ENCODE data around the gene NELL1.

The NELL1 gene

DNA sequence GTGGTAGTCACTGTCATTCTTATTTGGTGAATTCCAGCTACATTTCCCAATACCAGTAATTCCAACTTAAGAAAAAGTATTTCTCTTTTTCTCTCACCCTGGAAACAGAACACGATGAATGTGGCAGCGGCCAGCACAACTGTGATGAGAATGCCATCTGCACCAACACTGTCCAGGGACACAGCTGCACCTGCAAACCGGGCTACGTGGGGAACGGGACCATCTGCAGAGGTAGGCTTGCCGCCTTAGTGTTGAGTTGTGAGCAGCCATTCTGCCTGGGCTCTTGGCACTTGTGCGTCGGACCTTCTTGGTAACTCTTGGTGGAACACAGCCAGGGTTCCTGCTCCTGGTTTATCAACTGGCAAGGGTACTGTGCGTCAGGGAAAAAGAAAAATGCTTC lies 559.8 kb downstream of the NELL1 start:
- H3K4ac ChIP-seq (ENCODE audit: low read depth, low read length) = no peak overlapping the region
- no peak overlapping the region for H2BK12ac ChIP-seq (ENCODE audit: low read length)
- H3K4me1 ChIP-seq (ENCODE audit: control insufficient read depth in 1 of 2, insufficient read depth in 2 of 2, low read length in 2 of 2) = no peaks in the 10 kb centered on the region
- no CpG with 5 or more reads among the region's 9 CpGs for WGBS (ENCODE audit: extremely low coverage, insufficient coverage, insufficient read length)
- no peak overlapping the region for H3K4me2 ChIP-seq (ENCODE audit: low read length)
- no peaks in the 10 kb centered on the region for H3K27me3 ChIP-seq (ENCODE audit: insufficient read depth, low read length)
- no peak overlapping the region for H3K9ac ChIP-seq (ENCODE audit: low read length)
- H2AK5ac ChIP-seq (ENCODE audit: low read length) = no peak overlapping the region
- H3K36me3 ChIP-seq (ENCODE audit: control insufficient read depth in 1 of 2, insufficient read depth in 2 of 2, low read length in 2 of 2) = no peaks in the 10 kb centered on the region
- no peak overlapping the region for H2BK120ac ChIP-seq (ENCODE audit: insufficient read depth, low read length, poor library complexity)
- H4K12ac ChIP-seq (ENCODE audit: low read depth, low read length) = no peak overlapping the region
- H2AFZ ChIP-seq (ENCODE audit: insufficient read depth, low read length, poor library complexity) = no peak overlapping the region
- peak in 1 of 2 donors; percentile 57 for DNase-seq
- no peak overlapping the region for H4K91ac ChIP-seq (ENCODE audit: low read depth, low read length)
- H3K14ac ChIP-seq (ENCODE audit: low read length) = no peak overlapping the region
- no peak overlapping the region for H3K4me3 ChIP-seq (ENCODE audit: low read depth, low read length)
- H2BK5ac ChIP-seq (ENCODE audit: low read depth, low read length, poor library complexity) = no peak overlapping the region
- no peak overlapping the region for H3K23ac ChIP-seq (ENCODE audit: low read length)
- no peak overlapping the region for H3K18ac ChIP-seq (ENCODE audit: low read length)
- no peaks in the 10 kb centered on the region for H3K79me2 ChIP-seq (ENCODE audit: control insufficient read depth, insufficient read depth, low read length, poor library complexity)
- no peak overlapping the region for H4K8ac ChIP-seq (ENCODE audit: low read depth, low read length)
- no peaks in the 10 kb centered on the region for H3K79me1 ChIP-seq (ENCODE audit: low read length)
- H3K9me3 ChIP-seq (ENCODE audit: insufficient read depth, low read depth, low read length) = peaks cover 2% of the 10 kb centered on the region
- no peak overlapping the region for H3K27ac ChIP-seq (ENCODE audit: low read depth, low read length)

DNA sequence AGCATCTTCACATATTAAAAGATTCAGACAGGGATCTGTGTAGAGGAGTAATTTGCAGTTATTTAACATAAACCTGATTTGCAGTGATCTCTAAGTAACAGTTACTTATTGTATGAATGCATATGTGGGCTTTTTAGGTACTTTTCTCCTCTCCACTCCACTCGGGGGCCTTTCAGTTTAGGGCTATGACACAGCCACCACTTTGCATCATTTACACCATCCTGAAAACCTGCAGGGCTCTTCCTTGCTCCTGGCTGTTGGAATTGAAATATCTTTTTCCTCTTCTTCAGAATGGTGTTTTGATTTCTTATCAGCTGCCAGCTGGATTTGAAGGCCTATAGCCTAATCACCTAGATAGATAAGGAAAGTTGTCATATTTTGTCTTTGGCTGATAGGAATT lies 580.8 kb downstream of the NELL1 start:
- no peak overlapping the region for H3K4me3 ChIP-seq (ENCODE audit: low read depth, low read length)
- H2AFZ ChIP-seq (ENCODE audit: insufficient read depth, low read length, poor library complexity) = no peak overlapping the region
- no peaks in the 10 kb centered on the region for H3K9me3 ChIP-seq (ENCODE audit: insufficient read depth, low read depth, low read length)
- H4K8ac ChIP-seq (ENCODE audit: low read depth, low read length) = no peak overlapping the region
- no peak overlapping the region for H2BK5ac ChIP-seq (ENCODE audit: low read depth, low read length, poor library complexity)
- H3K14ac ChIP-seq (ENCODE audit: low read length) = no peak overlapping the region
- no peaks in the 10 kb centered on the region for H3K4me1 ChIP-seq (ENCODE audit: control insufficient read depth in 1 of 2, insufficient read depth in 2 of 2, low read length in 2 of 2)
- no peaks in the 10 kb centered on the region for H3K79me2 ChIP-seq (ENCODE audit: control insufficient read depth, insufficient read depth, low read length, poor library complexity)
- H4K91ac ChIP-seq (ENCODE audit: low read depth, low read length) = no peak overlapping the region
- peak; percentile 22 to 67 for DNase-seq
- no peak overlapping the region for H2BK12ac ChIP-seq (ENCODE audit: low read length)
- no peak overlapping the region for H3K9ac ChIP-seq (ENCODE audit: low read length)
- H3K4ac ChIP-seq (ENCODE audit: low read depth, low read length) = no peak overlapping the region
- no peak overlapping the region for H3K18ac ChIP-seq (ENCODE audit: low read length)
- no peaks in the 10 kb centered on the region for H3K36me3 ChIP-seq (ENCODE audit: control insufficient read depth in 1 of 2, insufficient read depth in 2 of 2, low read length in 2 of 2)
- H3K23ac ChIP-seq (ENCODE audit: low read length) = no peak overlapping the region
- no peak overlapping the region for H2BK120ac ChIP-seq (ENCODE audit: insufficient read depth, low read length, poor library complexity)
- no peak overlapping the region for H2AK5ac ChIP-seq (ENCODE audit: low read length)
- H3K27me3 ChIP-seq (ENCODE audit: insufficient read depth, low read length) = no peaks in the 10 kb centered on the region
- H3K79me1 ChIP-seq (ENCODE audit: low read length) = no peaks in the 10 kb centered on the region
- H4K12ac ChIP-seq (ENCODE audit: low read depth, low read length) = no peak overlapping the region
- no CpG with 5 or more reads among the region's 1 CpG for WGBS (ENCODE audit: extremely low coverage, insufficient coverage, insufficient read length)
- no peak overlapping the region for H3K4me2 ChIP-seq (ENCODE audit: low read length)
- no peak overlapping the region for H3K27ac ChIP-seq (ENCODE audit: low read depth, low read length)

DNA sequence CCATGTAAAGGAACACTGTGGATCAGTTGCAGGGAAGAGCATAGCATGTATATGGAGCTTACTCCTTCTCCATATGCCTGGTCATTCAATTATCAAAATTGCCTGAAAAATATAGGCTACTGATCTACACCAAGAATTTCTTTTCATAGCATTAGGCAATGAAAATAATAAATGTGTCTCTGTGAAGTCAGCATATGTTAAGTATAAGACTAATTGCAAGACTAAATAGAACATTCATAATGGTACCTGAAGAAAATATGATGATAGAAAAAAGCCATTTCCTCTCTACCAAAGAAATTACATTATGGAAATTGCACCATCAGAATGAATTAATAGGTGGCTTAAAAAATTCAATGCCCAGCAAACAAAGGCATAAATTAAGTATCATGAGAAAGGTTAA lies 584.7 kb downstream of the NELL1 start:
- Histone ChIP-seq H3K79me1 (ENCODE audit: low read length) (no peaks in the 10 kb centered on the region), H2AFZ (ENCODE audit: insufficient read depth, low read length, poor library complexity) (no peak overlapping the region), H3K27ac (ENCODE audit: low read depth, low read length) (no peak overlapping the region), H3K18ac (ENCODE audit: low read length) (no peak overlapping the region), H3K4me1 (ENCODE audit: control insufficient read depth in 1 of 2, insufficient read depth in 2 of 2, low read length in 2 of 2) (no peaks in the 10 kb centered on the region), H2BK5ac (ENCODE audit: low read depth, low read length, poor library complexity) (no peak overlapping the region), H4K12ac (ENCODE audit: low read depth, low read length) (no peak overlapping the region), H2AK5ac (ENCODE audit: low read length) (no peak overlapping the region), H3K9me3 (ENCODE audit: insufficient read depth, low read depth, low read length) (no peaks in the 10 kb centered on the region), H3K4ac (ENCODE audit: low read depth, low read length) (no peak overlapping the region), H2BK120ac (ENCODE audit: insufficient read depth, low read length, poor library complexity) (no peak overlapping the region), H2BK12ac (ENCODE audit: low read length) (no peak overlapping the region), H3K23ac (ENCODE audit: low read length) (no peak overlapping the region), H3K79me2 (ENCODE audit: control insufficient read depth, insufficient read depth, low read length, poor library complexity) (no peaks in the 10 kb centered on the region), H3K9ac (ENCODE audit: low read length) (no peak overlapping the region), H4K8ac (ENCODE audit: low read depth, low read length) (no peak overlapping the region), H3K14ac (ENCODE audit: low read length) (no peak overlapping the region), H3K36me3 (ENCODE audit: control insufficient read depth in 1 of 2, insufficient read depth in 2 of 2, low read length in 2 of 2) (no peaks in the 10 kb centered on the region), H3K27me3 (ENCODE audit: insufficient read depth, low read length) (no peaks in the 10 kb centered on the region), H3K4me2 (ENCODE audit: low read length) (no peak overlapping the region), H4K91ac (ENCODE audit: low read depth, low read length) (no peak overlapping the region), H3K4me3 (ENCODE audit: low read depth, low read length) (no peak overlapping the region)
- DNase-seq = no peak

DNA sequence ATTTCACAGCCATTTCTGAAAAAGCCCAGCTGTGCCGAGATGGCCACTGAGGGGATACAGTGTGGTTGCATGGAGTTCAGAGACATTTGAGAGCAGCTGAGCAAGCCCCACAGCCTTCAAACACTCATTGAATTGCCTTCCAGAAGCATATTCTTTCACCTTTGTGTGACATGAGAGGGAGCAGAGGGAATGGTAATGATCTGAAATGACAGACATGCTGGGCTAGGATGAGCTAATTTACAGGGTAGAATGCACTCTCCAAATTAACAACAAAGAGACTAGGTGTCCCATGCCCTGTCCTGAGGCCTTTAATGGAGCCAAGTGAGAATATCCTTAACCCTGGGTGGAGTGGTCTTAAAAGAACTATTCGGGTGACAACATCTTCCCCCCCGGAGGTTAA lies 585.4 kb downstream of the NELL1 start:
- WGBS (ENCODE audit: extremely low coverage, insufficient coverage, insufficient read length) = no CpG with 5 or more reads among the region's 3 CpGs
- no peak overlapping the region for H2BK12ac ChIP-seq (ENCODE audit: low read length)
- H2AFZ ChIP-seq (ENCODE audit: insufficient read depth, low read length, poor library complexity) = no peak overlapping the region
- no peak overlapping the region for H3K14ac ChIP-seq (ENCODE audit: low read length)
- H4K91ac ChIP-seq (ENCODE audit: low read depth, low read length) = no peak overlapping the region
- no peak overlapping the region for H3K4ac ChIP-seq (ENCODE audit: low read depth, low read length)
- H3K4me2 ChIP-seq (ENCODE audit: low read length) = no peak overlapping the region
- no peaks in the 10 kb centered on the region for H3K79me1 ChIP-seq (ENCODE audit: low read length)
- no peak for DNase-seq
- H3K4me1 ChIP-seq (ENCODE audit: control insufficient read depth in 1 of 2, insufficient read depth in 2 of 2, low read length in 2 of 2) = no peaks in the 10 kb centered on the region
- no peaks in the 10 kb centered on the region for H3K79me2 ChIP-seq (ENCODE audit: control insufficient read depth, insufficient read depth, low read length, poor library complexity)
- H3K4me3 ChIP-seq (ENCODE audit: low read depth, low read length) = no peak overlapping the region
- H3K27ac ChIP-seq (ENCODE audit: low read depth, low read length) = no peak overlapping the region
- no peak overlapping the region for H3K23ac ChIP-seq (ENCODE audit: low read length)
- no peaks in the 10 kb centered on the region for H3K36me3 ChIP-seq (ENCODE audit: control insufficient read depth in 1 of 2, insufficient read depth in 2 of 2, low read length in 2 of 2)
- no peak overlapping the region for H2BK5ac ChIP-seq (ENCODE audit: low read depth, low read length, poor library complexity)
- H3K27me3 ChIP-seq (ENCODE audit: insufficient read depth, low read length) = no peaks in the 10 kb centered on the region
- no peak overlapping the region for H4K12ac ChIP-seq (ENCODE audit: low read depth, low read length)
- no peak overlapping the region for H3K18ac ChIP-seq (ENCODE audit: low read length)
- no peaks in the 10 kb centered on the region for H3K9me3 ChIP-seq (ENCODE audit: insufficient read depth, low read depth, low read length)
- no peak overlapping the region for H4K8ac ChIP-seq (ENCODE audit: low read depth, low read length)
- no peak overlapping the region for H2AK5ac ChIP-seq (ENCODE audit: low read length)
- H2BK120ac ChIP-seq (ENCODE audit: insufficient read depth, low read length, poor library complexity) = no peak overlapping the region
- no peak overlapping the region for H3K9ac ChIP-seq (ENCODE audit: low read length)

DNA sequence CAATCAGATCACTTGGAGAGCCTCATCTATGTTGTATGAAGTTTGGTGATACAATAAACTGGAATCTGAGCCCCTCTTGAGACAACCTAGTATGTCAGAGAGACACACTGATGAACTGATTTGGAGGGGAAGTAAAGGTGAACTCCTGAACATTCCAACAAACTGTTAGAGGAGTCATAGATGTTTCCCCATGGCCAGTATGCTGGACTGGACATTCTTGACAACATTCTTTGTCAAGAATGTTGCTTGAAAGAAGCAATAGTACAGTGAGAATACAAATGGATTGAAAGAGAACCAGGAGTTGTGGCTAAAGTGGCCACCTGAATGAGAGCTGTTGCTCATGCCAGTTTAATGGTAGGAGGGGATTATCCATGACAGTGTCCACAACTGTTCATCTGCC lies 588.1 kb downstream of the NELL1 start:
- Histone ChIP-seq H3K36me3 (ENCODE audit: control insufficient read depth in 1 of 2, insufficient read depth in 2 of 2, low read length in 2 of 2) (no peaks in the 10 kb centered on the region), H3K27me3 (ENCODE audit: insufficient read depth, low read length) (no peaks in the 10 kb centered on the region)
- DNase-seq = peak; percentile 71 to 87

More for the DNA sequence above, 588.1 kb downstream of the NELL1 start:
- H2AK5ac ChIP-seq (ENCODE audit: low read length) = no peak overlapping the region
- no peak overlapping the region for H2BK120ac ChIP-seq (ENCODE audit: insufficient read depth, low read length, poor library complexity)
- H4K8ac ChIP-seq (ENCODE audit: low read depth, low read length) = no peak overlapping the region
- H3K4me1 ChIP-seq (ENCODE audit: control insufficient read depth in 1 of 2, insufficient read depth in 2 of 2, low read length in 2 of 2) = no peaks in the 10 kb centered on the region
- no peak overlapping the region for H3K27ac ChIP-seq (ENCODE audit: low read depth, low read length)
- no peak overlapping the region for H3K4me3 ChIP-seq (ENCODE audit: low read depth, low read length)
- H2BK5ac ChIP-seq (ENCODE audit: low read depth, low read length, poor library complexity) = no peak overlapping the region
- no peak overlapping the region for H3K4ac ChIP-seq (ENCODE audit: low read depth, low read length)
- H3K79me1 ChIP-seq (ENCODE audit: low read length) = no peaks in the 10 kb centered on the region
- H3K23ac ChIP-seq (ENCODE audit: low read length) = no peak overlapping the region
- no peak overlapping the region for H3K9ac ChIP-seq (ENCODE audit: low read length)
- H3K9me3 ChIP-seq (ENCODE audit: insufficient read depth, low read depth, low read length) = no peaks in the 10 kb centered on the region
- H3K79me2 ChIP-seq (ENCODE audit: control insufficient read depth, insufficient read depth, low read length, poor library complexity) = no peaks in the 10 kb centered on the region
- no peak overlapping the region for H4K12ac ChIP-seq (ENCODE audit: low read depth, low read length)
- no peak overlapping the region for H2AFZ ChIP-seq (ENCODE audit: insufficient read depth, low read length, poor library complexity)
- H3K14ac ChIP-seq (ENCODE audit: low read length) = no peak overlapping the region
- H2BK12ac ChIP-seq (ENCODE audit: low read length) = no peak overlapping the region
- H4K91ac ChIP-seq (ENCODE audit: low read depth, low read length) = no peak overlapping the region
- H3K4me2 ChIP-seq (ENCODE audit: low read length) = no peak overlapping the region
- no peak overlapping the region for H3K18ac ChIP-seq (ENCODE audit: low read length)

All from trophoblast cell (in vitro differentiated cells and primary cell).